ENCODE measurements around the gene CCDC141.

Gene CCDC141

DNA sequence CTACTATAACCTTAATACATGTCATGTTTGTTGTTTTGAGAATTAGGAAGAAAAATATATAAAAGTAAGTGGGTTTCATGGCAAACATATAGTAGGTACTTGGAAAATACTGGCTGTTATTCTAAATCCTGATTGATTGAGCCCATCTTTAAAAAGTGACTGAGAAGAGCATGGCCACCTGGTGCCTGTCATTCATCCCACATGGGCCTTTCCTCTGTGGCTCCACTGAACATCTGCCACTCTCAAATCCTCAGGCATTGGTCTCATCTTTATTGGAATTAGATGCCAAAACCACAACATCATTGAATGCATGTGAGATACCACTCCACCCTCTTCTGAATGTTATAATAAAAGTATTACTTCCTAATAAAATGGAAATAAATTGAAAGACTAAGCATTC is 141.1 kb downstream of the CCDC141 start:
- DNase-seq = no peak

DNA sequence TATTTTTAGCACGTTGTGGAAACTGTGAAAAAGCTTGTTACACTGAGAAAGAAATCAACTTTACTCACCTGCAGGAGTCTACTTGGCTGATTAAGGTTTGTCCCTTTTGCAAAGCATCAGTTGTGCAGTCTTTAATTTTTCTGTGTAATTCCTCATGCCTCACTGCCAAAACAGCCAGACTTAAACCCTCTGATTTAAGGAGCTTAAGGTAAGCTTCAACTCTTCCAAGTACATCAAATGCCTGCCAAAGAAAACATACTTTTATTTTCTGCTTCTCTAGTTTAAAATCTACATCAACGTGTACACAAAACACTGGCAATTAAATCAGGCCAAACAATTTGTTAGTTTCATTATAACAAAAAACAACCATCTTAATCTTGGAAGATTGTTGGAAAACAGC is 144.7 kb downstream of the CCDC141 start:
- DNase-seq = no peak

DNA sequence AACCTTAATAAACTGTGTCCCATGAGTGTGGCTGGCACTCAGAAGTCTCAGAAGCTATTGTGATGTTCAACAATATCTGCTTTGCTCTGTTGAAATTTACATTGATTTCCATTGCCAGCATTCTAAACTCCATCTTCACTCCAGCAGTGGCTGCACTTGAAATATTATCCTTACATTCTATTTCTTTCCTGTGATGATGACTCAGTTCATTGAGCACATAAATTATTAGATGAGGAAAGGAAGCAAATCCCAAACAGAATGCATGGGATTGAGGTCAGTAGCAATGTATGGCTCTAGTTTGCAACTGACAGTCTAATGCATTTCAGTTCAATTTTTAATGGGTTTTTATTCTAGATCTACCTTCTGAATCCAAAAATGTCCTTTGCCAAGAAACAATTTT is 150.3 kb downstream of the CCDC141 start:
- no peak for DNase-seq

DNA sequence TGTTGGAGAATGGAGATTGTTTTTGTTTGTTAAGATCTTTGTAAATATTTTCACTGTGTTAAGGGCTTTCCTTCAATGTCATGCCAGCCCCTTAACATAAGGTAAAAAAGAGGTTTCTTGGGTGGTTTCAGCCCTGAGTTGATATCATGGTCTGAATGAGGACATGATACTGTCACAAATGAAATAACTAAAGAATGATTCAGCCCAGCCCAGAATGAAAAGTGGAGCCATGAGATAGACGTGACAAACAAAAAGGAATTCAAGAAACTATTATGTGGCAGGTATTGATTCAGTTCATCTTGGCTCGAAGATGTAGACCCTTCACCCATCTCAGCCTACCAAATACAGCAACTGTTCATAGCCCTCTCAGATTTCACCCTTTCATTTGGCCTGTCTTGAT is 154.1 kb downstream of the CCDC141 start:
- no peak for DNase-seq

DNA sequence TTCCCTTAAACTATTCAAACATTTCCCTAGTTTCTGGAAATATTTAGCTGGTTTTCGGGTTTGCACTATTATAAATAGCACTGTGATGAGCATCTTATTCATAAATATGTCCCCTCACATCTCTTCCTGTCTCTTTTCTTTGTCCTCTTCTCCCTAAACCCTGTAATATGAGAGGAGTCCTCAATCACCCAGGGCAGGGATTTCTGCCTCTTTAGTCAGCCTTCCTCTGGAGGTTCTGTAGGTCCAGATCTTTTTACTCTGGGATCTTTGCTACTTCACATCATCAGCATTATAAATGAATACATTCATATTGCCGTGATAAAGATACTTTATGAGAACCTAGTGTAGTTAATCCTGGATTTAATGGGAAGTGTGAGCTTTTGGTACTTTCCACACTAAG is 154.8 kb downstream of the CCDC141 start:
- no peak for DNase-seq

DNA sequence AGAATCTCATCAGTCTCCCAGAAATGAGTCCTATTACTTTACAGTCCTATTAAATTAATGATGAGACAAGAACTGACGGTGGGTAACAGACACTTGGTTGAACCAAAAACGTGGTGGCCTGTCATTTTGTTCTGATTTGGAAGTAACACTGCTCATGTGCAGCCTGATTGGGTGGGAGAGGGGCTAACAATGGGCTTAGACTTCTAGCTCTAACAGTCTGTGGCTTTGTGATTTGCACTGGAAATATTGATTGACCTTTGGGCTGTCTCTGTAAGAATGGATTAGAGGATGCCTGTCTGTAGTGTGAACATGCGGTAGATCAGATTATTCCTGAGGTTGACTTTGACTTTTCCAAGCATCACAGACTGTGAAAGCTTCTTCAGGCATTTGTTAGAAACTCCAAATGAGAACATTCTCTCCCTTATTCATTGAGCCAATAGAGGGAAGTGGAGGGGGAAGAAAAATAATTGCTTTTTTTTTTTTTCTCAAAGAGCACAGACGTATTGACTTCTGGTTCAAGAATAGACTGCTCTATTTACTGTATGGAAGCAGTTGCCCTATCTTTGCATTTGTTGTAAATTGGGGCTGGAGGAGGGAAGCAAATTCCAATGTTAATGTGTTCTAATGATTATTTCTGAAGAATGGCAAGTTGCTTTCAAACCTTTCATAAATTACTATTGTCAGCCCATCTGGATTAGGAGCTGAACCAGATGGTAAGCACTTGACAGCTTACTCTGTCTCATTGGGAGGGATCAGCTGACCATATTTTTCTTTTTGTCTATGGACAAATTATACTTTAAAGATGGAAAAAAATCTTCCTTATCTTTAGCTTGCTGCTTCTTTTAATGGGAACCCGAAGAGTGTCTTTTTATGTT is 156.9 kb downstream of the CCDC141 start:
- DNase-seq = no peak

DNA sequence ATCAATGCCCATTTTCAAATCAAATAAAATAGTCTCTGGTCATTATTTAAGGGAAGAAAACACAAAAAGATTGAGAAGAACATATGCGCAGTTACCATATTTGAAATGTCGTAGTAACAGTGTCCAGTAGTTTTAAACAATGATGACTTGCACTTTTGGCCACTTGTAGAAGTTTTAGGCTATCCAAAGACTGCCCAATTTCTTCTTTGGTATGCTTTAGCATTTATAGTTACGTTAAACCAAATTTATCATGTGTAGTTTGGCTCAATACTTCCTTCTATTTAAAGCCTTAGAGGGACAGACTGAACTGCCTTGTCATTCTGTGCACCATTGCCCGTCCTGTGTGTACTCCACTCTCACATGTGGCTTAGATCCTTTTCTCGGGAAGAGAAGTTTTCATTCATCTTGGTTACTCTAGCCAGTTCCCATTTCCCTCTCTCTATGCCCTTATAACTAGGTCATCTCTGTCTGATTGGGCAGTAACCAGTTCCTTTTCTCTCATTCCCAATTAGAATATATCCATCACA is 157.9 kb downstream of the CCDC141 start:
- DNase-seq = no peak

DNA sequence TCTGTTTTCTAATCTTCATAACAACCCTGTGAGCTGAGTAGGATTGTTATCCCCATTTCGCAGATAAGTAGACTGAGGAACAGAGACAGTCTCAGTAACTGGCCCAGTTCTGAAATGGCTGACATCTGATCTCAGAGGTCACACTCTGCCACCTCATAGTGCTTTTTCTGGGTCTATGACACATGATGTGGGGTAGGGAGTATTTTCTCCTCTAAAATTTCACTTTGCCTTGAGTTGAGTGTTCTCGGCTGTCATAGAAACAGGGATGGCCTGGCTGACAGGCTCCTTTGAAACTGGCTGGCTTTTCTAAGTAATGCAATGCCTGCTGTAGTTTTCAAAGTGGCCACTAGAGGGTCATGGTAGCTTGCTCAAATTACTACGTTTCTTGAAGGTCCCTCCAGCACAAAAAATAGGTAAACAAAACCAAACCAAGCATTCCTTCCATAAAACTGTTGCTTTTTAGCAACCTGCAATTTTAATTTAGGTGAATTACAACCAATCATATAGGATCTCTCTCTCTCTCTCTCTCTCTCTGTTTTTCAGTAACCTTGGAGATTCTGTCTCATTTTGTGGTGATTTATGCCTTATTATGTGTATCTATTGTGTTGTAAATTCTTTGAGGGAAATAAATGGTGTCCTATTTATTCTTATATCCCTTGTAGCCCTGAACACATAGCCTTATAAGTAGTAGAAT is 158.5 kb downstream of the CCDC141 start:
- DNase-seq = peak; percentile 22

DNA sequence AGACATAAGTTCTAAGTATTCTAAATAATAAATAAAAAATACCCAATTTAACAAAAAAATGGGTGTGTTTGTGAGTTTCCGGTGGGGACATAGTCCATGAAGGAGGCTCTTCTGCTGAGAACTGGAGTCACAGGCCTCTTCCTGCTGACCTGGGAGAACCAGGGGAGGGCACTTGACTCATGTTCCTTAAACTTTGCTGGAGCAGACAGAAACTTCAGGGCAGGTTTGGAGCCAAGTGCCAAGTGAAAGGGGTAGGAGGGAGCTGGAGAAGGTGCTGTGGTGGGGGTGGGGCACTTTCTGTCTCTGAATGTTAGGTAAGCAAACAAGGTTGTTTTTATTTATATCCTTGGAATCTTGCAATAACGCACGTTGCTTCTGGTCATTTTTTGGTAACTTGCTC is 163.9 kb downstream of the CCDC141 start:
- DNase-seq = no peak

DNA sequence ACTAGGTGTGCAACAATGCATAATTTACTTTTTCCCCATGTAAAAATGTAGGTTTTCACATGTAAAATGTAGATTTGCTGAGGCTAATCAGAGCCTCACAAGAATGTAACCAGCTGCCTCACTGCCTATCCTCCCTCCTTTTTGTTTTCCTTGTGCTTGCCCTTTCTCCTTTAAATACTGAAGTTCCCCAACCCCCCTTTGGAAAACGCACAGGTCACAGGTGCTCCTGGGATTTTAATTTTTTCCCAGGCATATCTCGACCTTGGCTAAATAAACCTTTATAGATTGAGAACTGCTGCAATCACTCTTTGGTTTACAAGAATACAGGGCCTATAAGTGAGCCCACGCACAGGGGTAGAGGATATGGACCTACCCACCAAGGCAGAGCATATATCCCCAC is 165.5 kb downstream of the CCDC141 start:
- no peak for DNase-seq

DNA sequence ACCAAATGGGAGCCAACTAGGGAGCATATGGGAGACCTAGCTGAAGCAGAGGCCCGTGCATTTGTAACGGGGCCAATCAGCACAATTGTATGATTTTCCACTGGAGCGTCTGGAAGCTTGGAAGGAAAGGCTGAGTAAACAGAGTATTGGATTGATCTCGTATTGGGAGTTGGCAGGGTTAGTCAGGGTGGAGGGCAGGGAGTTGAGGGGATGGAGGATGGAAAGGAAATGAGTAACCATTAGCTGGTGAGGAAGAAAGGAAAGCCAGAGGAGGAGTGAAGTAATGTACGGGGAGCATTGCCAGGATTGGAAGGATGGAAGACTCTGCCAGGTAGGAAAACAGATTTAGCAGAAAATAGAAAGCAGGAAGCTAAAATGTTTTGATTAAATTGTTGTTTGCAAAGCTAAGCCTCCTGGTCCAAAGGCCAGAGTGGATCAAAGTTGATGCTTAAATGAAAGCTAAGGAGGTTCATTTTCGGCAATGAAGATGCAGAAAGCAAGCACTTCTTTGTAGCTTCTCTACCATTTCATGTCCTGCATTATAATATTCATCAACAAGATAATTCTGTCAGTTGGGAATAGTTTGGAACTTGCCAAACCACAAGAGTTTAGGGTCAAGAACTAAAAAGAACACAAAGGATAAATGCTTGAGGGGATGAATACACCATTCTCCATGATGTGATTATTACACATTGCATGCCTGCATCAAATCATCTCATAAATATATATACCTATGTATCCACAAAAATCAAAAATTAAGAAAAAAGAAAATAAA is 167.1 kb downstream of the CCDC141 start:
- no peak for DNase-seq

DNA sequence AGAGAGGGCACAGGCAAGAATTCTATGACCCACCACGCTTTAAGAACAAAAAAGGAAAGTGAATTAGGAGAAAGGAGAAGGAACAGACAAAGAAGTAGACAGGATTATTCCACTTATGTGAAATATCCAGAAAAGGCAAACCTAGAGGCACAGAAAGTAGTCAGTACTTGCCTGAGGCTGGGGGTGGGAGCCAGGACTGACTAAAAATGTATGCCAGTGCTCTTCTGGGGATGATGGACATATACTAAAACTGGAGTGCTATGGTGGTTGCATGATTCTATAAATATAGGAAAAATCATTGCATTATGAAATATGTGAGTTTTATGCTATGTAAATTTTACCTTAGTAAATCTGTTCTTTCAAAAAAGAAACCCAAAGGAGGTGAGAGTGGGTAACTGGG is 168.9 kb downstream of the CCDC141 start:
- no peak for DNase-seq

DNA sequence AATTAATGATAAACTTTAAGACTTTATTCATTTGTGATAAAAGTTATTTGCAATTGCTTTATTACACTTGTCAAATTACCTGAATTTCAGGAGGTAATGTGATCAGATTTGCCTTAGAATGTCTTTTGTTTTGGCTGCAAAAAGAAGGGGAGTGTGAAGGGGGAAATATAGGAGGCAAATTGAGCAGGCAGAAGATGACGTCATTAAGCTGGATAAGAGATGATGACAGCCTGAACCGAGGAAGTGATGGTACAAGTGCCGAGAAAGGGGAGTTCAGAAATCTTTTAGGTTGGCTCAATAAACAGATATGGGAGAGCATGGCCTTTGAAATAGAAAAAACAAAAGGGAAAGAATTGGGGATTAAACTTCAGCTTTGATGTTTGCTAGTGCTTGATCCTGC is 169.7 kb downstream of the CCDC141 start:
- no peak for DNase-seq

DNA sequence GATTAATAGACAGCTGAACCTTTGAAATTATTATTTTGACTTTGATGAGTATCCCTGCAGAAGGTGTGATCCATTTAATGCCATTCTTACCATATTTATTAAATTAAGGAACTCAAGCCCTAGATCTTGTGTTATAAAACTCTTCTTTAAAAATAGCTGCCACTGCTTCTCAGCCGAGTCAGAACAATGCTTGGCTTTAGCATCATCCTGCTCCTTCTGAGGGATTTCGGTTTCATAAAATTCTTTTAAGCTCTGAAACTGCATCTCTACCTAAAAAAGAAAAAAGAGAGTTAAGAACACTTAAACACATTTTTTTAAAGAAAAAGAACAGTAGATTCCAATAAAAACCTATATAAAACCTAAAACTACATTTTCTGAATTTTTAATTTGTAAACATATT is 172.1 kb downstream of the CCDC141 start:
- no peak for DNase-seq

DNA sequence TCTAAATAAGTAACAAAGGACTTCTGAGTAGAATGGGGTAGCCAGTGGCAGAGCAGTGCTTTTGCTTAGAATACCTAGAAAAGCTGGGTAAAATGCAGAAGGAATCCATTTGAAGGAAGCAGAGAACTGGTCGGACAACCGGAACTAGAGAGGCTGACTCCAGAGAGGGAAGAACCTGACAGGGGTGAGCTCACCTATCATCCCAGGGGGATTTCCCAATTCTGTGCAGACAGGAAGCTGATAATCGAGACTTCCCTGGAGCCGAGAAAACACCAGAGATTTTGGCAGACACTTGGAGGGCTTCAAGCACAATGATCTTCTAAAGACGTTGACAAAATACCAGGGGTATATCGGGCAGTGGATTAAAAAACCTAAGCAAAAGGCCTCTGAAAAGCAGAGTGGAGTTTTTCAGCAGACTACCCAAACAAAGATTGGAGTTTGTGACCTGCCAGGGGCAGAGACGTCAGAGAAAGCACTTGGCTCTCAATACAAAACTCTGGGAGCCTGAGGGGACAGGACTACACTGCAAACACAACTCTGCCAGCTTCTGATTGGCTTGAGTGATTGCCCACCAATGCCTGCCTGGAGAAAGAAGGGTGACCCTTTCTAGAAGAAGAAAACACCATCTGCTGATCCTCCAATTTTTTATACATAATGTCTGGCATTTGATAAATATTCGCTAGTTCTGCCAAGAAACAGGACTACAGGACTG is 175.3 kb downstream of the CCDC141 start:
- no peak for DNase-seq

DNA sequence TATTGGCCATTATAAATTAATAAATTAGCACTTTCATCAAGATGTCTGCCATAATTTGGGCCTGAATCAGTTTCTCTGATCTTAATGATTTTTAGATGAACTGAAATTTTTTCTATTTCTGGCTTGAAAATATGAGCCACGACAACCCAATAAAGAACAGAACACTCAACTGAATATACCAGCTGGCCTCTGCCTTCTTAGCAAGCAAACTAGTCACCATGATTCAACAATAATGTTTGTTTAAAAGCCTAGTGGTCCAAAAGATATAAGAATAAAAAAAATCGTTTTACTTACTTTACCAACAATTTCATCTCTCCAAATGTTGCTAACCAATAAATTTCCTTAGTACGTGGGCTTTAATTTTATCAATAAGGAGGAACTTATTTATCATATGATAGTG is 176.0 kb downstream of the CCDC141 start:
- no peak for DNase-seq

DNA sequence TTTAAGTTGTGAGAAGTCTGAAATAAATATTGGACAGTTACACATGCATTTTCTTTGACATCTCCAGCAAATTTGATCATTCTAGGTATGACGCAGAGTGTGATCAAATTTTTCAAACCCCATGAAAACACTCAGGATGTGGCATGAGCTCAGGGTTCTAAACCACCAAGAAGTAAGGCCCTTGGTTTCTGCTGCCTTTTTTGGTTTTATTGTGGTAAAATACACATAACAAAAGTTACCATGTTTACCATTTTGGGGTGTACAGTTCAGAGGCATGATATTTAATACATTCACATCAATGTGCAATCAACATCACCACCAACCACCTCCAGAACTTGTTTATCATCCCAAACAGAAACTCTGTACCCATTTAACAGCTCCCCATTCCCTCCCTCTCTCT is 178.4 kb downstream of the CCDC141 start:
- no peak for DNase-seq

DNA sequence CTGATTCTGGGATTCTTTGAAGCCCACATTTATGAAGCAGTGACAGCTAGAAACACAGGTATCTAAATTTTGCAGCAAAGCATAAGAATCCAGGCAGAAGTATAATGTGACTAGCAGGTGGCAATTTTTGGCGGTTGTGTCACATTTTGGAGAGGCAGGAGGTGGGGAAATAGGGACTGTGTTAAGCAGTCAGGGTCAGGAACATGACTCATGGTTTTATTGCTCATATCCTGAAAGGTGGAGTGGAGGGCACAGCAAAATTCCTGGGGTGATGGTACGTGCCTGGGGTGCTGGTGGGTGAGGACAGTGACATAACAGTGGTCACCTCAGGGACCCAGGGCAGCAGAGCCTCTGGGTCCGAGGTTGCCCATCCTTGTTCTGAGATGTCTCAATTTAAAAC is 179.2 kb downstream of the CCDC141 start:
- DNase-seq = no peak

DNA sequence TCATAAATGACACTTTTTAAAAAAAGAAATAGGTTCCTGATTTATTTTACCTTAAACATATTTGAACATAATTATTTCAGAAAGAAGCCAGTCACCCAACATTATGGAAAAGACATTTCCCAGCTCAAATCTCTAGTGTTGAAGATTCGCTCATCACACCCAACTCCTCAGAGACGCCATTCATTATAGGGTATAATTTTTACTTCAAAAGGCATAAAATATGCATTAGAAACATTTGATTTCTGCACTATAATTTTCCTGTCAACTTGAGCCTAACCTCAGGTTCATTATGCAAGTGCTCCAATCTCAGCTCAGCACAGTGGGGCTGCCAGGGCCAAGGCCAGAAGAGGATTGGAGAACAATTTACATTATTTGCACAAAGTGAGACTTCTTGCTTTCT is 183.9 kb downstream of the CCDC141 start:
- DNase-seq = no peak

DNA sequence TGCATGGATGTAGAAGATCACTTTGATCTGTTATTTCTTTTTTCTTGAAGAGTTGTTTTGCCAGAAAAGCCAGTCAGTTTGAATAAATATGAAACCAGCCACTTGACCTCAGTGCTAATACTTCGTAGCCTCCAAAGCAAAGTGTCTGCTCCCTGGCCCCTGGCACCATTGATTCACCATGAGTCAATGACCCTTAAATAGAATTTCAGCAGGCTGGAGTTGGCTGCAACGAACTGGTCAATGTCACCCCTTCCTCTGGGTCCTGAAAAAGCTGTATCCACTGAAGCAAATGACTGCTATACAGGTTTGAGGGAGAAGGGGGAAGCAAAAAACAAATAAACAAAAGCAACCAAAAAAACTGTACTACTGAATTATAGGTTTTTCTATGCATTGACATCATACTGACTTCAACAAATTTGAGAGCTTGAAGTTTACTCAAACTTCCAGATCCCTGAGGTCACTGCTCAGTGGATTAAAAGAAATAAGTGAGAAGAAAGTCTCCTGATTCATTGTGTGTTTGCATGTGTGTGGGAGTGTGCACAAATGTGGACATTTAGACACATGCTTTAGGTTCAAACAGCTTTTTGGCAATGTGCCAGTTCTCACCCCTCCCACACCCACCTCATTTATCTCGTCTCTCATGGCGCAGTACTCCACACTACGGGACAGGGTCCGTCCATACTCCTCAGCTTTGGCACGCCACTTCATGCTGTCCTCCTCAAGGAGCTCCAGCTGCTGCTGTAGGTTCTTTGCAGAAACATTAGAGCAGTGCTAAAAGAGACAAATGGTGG is 184.6 kb downstream of the CCDC141 start:
- DNase-seq = no peak

DNA sequence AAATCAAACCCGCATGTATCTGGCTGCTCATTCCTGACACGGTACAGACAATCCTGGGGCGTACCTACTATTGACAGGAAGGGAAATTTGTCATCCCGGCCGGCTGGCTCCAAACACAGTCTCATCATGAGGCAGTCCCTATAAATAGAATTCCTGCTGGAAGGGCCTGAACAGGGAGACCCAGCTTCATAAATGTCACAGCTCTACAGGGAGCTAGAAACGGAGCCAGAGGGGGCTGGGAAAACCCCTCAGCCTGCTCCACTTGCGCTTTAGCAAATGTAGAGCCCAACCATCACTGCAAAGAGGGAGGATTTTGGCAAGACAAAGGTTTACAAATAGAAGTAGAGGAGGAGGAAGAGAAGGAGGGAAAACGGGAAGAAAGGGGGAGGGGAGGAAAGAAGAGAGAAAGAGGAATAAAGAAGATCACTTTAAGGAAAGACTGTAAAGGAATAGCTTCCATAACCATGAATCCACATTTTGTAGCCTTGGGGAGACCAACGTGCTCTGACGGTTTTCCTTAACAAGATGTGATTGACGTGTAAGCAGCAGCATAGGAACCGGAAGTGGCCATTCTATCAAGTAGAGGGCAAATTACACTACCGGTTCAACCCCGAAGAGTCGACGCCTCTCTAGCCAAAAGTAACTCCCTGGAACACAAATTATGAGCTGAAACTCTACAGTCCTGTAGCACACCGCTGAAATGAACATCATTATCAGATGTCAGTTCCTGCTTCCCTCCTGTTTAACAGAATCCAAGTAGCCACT is 185.9 kb downstream of the CCDC141 start:
- DNase-seq = no peak

Data from effector CD8-positive, alpha-beta T cell (primary cell).